ENCODE data around the gene ARID5A.
A peak's percentile ranks its signal among the peaks of the same experiment; 100 is the strongest.

ARID5A gene

DNA sequence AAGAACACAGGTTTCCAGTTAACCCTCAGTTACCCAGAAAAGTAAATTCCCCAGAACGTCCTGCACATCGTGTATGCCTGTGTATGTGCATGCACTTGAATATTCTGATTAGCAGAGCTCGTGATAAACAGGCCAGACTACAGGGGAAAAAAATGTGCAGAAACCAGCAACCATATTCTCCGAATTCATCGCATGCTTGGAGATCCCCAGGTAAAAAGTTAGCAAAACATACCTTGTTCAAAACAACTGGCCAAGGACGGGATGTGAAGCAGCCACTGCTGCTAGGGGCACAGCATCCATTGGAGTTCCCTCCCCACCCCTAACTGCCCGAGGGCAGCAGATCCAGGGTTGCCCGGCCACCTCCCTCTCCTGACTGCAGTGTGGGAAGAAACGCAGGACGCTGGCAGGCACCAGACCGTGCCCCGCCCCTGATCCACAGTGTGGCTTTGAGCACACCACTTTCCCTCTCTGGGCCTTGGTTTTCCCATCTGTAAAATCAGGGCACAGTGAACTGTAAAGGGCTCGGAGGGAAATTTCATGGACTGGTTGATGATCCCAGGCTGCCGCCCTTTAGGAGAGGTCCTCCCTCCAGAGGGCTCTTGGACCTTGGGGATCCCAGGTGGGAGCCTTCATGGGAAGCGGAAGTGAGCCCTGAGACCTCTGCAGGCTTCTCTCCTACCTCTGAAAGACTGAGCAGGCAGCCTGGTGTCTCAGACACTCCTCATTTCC is 11.9 kb upstream of the ARID5A start:
- H3K4me1 Mint-ChIP-seq = peaks cover 34% of the 10 kb centered on the region
- no peaks in the 10 kb centered on the region for H3K9me3 Mint-ChIP-seq
- TF ChIP-seq, protein P1, sequence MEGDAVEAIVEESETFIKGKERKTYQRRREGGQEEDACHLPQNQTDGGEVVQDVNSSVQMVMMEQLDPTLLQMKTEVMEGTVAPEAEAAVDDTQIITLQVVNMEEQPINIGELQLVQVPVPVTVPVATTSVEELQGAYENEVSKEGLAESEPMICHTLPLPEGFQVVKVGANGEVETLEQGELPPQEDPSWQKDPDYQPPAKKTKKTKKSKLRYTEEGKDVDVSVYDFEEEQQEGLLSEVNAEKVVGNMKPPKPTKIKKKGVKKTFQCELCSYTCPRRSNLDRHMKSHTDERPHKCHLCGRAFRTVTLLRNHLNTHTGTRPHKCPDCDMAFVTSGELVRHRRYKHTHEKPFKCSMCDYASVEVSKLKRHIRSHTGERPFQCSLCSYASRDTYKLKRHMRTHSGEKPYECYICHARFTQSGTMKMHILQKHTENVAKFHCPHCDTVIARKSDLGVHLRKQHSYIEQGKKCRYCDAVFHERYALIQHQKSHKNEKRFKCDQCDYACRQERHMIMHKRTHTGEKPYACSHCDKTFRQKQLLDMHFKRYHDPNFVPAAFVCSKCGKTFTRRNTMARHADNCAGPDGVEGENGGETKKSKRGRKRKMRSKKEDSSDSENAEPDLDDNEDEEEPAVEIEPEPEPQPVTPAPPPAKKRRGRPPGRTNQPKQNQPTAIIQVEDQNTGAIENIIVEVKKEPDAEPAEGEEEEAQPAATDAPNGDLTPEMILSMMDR (IDR thresholded peaks at IDR 0.05; ENCODE audit: unreplicated experiment in 3 of 3) = no peak
- H3K27ac Mint-ChIP-seq = peak overlapping the region; percentile 84 to 94 (median 92)
- H3K4me3 Mint-ChIP-seq = peak overlapping the region in 1 of 3 experiments; percentile 12
- no peaks in the 10 kb centered on the region for H3K36me3 Mint-ChIP-seq (ENCODE audit: low read depth)
- peaks cover 10% of the 10 kb centered on the region for H3K27me3 Mint-ChIP-seq (ENCODE audit: low read depth)

DNA sequence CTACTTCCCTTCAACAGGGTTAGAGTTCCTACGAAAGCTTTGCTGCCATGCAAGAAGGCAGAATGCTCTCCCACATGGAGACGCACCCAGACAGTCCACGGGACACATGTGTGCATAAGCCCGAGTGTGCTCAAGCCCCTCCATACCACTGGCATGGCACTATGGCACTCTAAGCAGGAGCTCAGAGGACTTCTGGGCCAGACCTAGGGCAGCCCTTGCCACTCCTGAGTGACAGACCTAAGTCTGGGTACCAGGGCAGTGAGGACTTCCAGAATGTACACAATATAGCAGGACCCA is 11.4 kb upstream of the ARID5A start:
- Mint-ChIP-seq H3K36me3 (ENCODE audit: low read depth) (no peaks in the 10 kb centered on the region), H3K4me1 (peaks cover 39% of the 10 kb centered on the region), H3K4me3 (no peak overlapping the region), H3K9me3 (no peaks in the 10 kb centered on the region), H3K27me3 (ENCODE audit: low read depth) (peaks cover 10% of the 10 kb centered on the region), H3K27ac (no peak overlapping the region)
- TF ChIP-seq, protein P1 (IDR thresholded peaks at IDR 0.05; ENCODE audit: unreplicated experiment in 3 of 3) = no peak

DNA sequence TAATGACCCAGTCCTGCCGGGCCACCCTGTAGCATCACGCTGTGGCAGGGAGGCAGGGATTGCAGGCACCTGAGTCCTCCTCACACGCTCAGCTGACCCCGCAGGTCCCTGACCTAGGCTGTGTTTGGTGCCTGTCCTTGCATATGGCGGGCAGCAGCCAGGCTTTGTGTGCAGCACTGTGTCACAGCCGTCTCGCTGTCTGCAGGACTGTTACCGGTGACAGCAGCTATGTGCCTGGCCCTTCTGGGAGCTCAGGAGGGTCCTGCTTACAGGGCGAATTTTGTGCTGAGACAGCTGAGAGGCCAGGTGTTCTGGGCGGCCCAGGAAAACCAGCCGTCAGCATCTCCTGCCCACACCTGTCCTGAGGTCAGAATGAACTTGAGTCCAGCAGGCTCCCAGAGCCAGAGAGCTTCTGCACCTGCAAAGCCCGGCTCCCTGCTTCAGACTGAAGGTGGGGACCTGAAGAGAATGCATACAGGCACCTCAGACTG is 10.4 kb upstream of the ARID5A start:
- Mint-ChIP-seq H3K36me3 (ENCODE audit: low read depth) (no peaks in the 10 kb centered on the region), H3K27me3 (ENCODE audit: low read depth) (peaks cover 10% of the 10 kb centered on the region), H3K9me3 (no peaks in the 10 kb centered on the region), H3K4me3 (no peak overlapping the region), H3K4me1 (peaks cover 47% of the 10 kb centered on the region), H3K27ac (no peak overlapping the region)
- TF ChIP-seq, protein P1 (IDR thresholded peaks at IDR 0.05; ENCODE audit: unreplicated experiment in 3 of 3) = no peak

DNA sequence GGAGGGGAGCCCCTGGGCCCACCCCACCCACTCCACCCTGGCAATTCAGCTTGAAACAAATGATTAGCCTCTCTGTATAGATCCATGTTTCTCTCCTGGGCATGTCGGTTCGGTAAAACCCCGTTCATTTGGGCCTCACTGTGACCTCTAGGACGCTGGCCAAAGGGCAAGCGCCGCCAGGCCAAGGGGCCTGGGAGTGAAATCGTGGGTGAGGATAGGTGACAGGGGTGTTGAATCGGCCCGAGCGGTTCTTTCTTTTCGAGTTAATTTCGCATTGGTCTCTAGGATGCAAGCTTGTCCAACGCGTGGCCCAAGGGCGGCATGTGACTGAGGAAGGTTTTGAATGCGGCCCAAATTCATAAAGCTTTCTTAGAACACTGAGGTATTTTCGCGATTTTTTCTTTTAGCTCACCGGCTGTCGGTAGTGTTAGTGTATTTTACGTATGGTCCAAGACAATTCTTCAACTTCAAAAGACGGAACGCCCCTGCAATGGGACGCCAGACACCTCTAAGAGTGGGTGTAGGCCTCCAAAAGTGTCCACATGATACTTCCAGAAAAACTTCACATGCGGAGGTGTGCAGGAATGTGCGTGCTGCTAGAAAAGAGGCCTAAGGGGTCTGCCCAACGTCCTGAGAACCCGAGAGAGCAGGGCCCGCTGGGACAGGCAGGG is 9.8 kb upstream of the ARID5A start:
- Mint-ChIP-seq H3K27me3 (ENCODE audit: low read depth) (peaks cover 10% of the 10 kb centered on the region), H3K9me3 (no peaks in the 10 kb centered on the region), H3K4me3 (peak overlapping the region; percentile 45 to 67 (median 48)), H3K36me3 (ENCODE audit: low read depth) (no peaks in the 10 kb centered on the region), H3K27ac (peak overlapping the region; percentile 39 to 84 (median 62)), H3K4me1 (peaks cover 53% of the 10 kb centered on the region)
- TF ChIP-seq, protein P1 (IDR thresholded peaks at IDR 0.05; ENCODE audit: unreplicated experiment in 3 of 3) = no peak

DNA sequence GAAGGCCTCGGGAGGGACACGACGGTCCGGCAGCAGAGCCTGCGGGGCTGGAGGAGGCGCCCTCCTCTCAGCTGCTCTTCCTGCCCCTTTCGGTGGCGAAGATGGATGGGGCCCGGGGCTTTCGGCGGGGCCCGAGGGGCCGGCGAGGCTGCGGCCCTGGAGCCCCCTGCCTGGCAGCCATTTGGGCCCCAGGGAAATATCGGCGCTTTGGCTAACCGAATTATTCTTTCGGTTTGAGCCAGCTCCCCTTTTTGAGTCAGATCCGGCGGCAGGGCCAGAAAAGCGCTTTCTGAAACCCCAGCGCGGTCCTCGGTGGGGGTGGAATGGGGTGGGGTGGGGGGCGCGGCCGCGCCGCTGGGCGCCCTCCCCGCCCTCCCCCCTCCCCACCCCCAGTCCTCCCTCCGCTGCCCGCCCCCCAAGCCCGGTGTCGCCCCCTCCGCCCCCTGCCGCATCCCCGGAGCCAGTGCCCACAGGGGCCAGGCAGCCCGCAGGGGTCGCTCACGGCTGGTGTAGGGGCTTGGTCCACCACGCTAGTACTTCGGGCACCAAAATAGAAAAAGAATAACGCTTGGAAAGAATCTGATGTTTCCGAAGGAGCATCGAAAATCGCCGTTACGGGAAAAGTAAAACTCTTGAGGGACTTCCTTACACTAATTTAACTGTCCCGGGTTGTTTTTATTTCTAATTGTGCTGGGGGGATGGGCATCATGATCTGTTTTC is 9.1 kb upstream of the ARID5A start:
- peak overlapping the region; percentile 39 to 84 (median 84) for H3K27ac Mint-ChIP-seq
- H3K4me1 Mint-ChIP-seq = peaks cover 55% of the 10 kb centered on the region
- H3K4me3 Mint-ChIP-seq = peak overlapping the region; percentile 61 to 76 (median 72)
- no peaks in the 10 kb centered on the region for H3K36me3 Mint-ChIP-seq (ENCODE audit: low read depth)
- TF ChIP-seq, protein P1 (IDR thresholded peaks at IDR 0.05; ENCODE audit: unreplicated experiment in 3 of 3) = peak; percentile 27 to 45 (median 38)
- H3K9me3 Mint-ChIP-seq = no peaks in the 10 kb centered on the region
- peaks cover 15% of the 10 kb centered on the region for H3K27me3 Mint-ChIP-seq (ENCODE audit: low read depth)
